Hepatocyte (in vitro differentiated cells): ENCODE measurements around the gene SCYGR5.

Source experiments
- CTCF ChIP-seq: fragments of 200-600 bp; sonication (generic); IDR thresholded peaks from 2 replicates; pipeline ENCODE4 v1.5.1; 2016; ENCODE audit warnings: antibody characterized with exemption, mild to moderate bottlenecking; ENCODE audit not compliant: poor library complexity
- EZH2 ChIP-seq: fragments of 200-600 bp; sonication (generic); IDR thresholded peaks from 2 replicates; pipeline ENCODE4 v1.6.1; 2016; ENCODE audit warnings: antibody characterized with exemption, mild to moderate bottlenecking, borderline replicate concordance

DNA sequence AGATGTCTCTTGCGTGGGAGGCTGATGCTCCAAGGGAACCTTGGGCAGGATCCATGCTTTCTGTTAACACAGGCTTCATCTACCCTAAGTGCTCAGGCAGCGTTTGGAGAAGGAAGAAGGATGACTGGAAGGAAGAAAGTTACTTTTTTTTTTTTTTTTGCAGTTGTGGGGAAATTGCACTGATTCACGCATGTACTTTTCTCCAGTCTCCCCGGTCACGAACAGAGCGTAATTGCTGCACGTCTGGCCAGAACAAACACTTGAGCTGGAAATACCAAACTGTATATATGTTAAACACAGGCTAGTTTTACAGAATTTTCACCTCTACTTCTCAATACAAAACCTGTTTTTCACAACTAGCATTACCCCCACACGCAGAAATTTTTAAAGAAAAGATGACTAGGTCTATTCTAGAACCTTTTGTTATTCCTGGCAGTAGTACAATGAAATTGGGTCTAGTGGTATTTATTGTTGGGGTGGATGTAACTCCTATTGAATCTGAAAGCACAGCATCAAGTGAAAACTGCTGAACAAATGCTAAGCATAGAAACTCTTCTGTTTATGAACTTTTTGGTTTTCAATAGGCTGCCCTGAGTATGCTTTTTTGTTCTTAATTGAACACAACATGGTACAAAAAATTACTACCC, 9.3 kb upstream of the SCYGR5 start:
- TF ChIP-seq CTCF (no peak), EZH2 (no peak)
